HepG2 (cell line): ENCODE measurements around the gene FUT4. TPM values are rescaled to one million over a fixed set of nuclear protein-coding genes. Genes with fewer than 3 reads are reported as not detected.
A peak's percentile ranks its signal among the peaks of the same experiment; 100 is the strongest.

ENCODE experiments used
- ATAC-seq: fragments of 200-7000 bp; cut with Tn5 transposase; 3 replicates; pipeline ENCODE4 v1.9.1; 2020; ENCODE audit warnings: mild to moderate bottlenecking, moderate library complexity
- BruUV-seq: library from RNA; stranded (reverse); fragments of 400-500 nt; replicated peaks from 2 replicates; lab custom pipeline; 2021; lab: Mats Ljungman, UMichigan
- CTCF ChIA-PET: fragments of 300-600 bp; formaldehyde crosslinking; extraction: SDS; loops from one replicate; lab custom pipeline; 2021; ENCODE audit warnings: low total read pairs, inconsistent platforms, low intra/inter-chr PET ratio; lab: Yijun Ruan, JAX
- POLR2A ChIA-PET: fragments of 350-600 bp; sonication (Branson Sonifier 250); formaldehyde crosslinking; loops from one replicate; lab custom pipeline; 2020; ENCODE audit warnings: antibody characterized with exemption, inconsistent platforms; lab: Yijun Ruan, JAX
- DNase-seq: peaks from one replicate; pipeline ENCODE4 v3.0.0-alpha.2; 2015; ENCODE audit warnings: low spot score
- FAIRE-seq: peaks from 3 replicates; lab custom pipeline; 2011; peaks lifted over from hg19 to GRCh38; lab: Jason Lieb, UNC
- H2AFZ ChIP-seq: one replicate; pipeline ENCODE4 v1.6.1; 2011; ENCODE audit warnings: low read length, inconsistent platforms
- H3K27ac ChIP-seq: fragments of 300-600 bp; 3 replicates; pipeline ENCODE4 v1.8.0; 2011; ENCODE audit warnings: mixed run types, mild to moderate bottlenecking, mixed read lengths, low read length, inconsistent platforms; ENCODE audit not compliant: insufficient read depth; ENCODE audit errors: extremely low read length
- H3K27me3 ChIP-seq, 2 experiments: fragments of 200-600 bp in 1 of 2; 2 replicates in 1 of 2; 3 replicates in 1 of 2; pipeline versions ENCODE4 v1.6.0 to v1.8.0; 2011; ENCODE audit warnings: low read length in 2 of 2, mild to moderate bottlenecking in 2 of 2, moderate library complexity in 2 of 2, inconsistent platforms in 1 of 2; ENCODE audit not compliant: insufficient read depth in 2 of 2, control insufficient read depth in 1 of 2
- H3K36me3 ChIP-seq, 2 experiments: fragments of 200-600 bp in 1 of 2; replicated peaks in 1 of 2; 2 replicates in 1 of 2; 3 replicates in 1 of 2; pipeline versions ENCODE4 v1.5.1 to v1.8.0; 2011; ENCODE audit warnings: low read length in 2 of 2, inconsistent platforms in 1 of 2; ENCODE audit not compliant: insufficient read depth in 2 of 2, control insufficient read depth in 1 of 2
- H3K4me1 ChIP-seq: 2 replicates; pipeline ENCODE4 v1.5.1; 2012; ENCODE audit warnings: low read length, inconsistent platforms; ENCODE audit not compliant: insufficient read depth
- H3K4me2 ChIP-seq: 2 replicates; pipeline ENCODE4 v1.6.0; 2011; ENCODE audit warnings: low read depth, low read length, inconsistent platforms
- H3K4me3 ChIP-seq, 3 experiments: fragments of 200-600 bp in 1 of 3; sonication (generic), shearing (Covaris generic) in 1 of 3; replicated peaks in 1 of 3; 2 replicates each; pipeline ENCODE4 v1.5.1; 2011 to 2016; ENCODE audit warnings: low read length in 3 of 3, inconsistent platforms in 2 of 3, low read depth in 2 of 3, mild to moderate bottlenecking in 2 of 3, control low read depth in 1 of 3, mixed read lengths in 1 of 3; ENCODE audit not compliant: insufficient read depth in 1 of 3
- H3K79me2 ChIP-seq: one replicate; pipeline ENCODE4 v1.6.1; 2011; ENCODE audit warnings: low read length, inconsistent platforms; ENCODE audit not compliant: insufficient read depth
- H3K9ac ChIP-seq: 2 replicates; pipeline ENCODE4 v1.6.0; 2011; ENCODE audit warnings: mild to moderate bottlenecking, low read depth, low read length, inconsistent platforms; ENCODE audit not compliant: insufficient read depth
- H3K9me3 ChIP-seq: 2 replicates; pipeline ENCODE4 v1.5.1; 2012; ENCODE audit warnings: mild to moderate bottlenecking, low read length
- H4K20me1 ChIP-seq: 2 replicates; pipeline ENCODE4 v1.6.0; 2011; ENCODE audit warnings: inconsistent platforms, mild to moderate bottlenecking, low read length, moderate library complexity; ENCODE audit not compliant: insufficient read depth
- CEBPB ChIP-seq: IDR thresholded peaks from 2 replicates; pipeline ENCODE4 v1.6.1; 2011; ENCODE audit warnings: low read depth, low read length, improper control_type of control experiment, borderline replicate concordance
- ETS1 ChIP-seq: sonication (generic); formaldehyde crosslinking; IDR thresholded peaks from 2 replicates; pipeline ENCODE4 v1.4.0; 2020; ENCODE audit warnings: missing genetic modification reagents
- IKZF4 ChIP-seq: sonication (generic); formaldehyde crosslinking; IDR thresholded peaks from 2 replicates; pipeline ENCODE4 v1.5.1; 2020; ENCODE audit warnings: borderline replicate concordance, mild to moderate bottlenecking, low read depth, missing genetic modification reagents; ENCODE audit errors: not compliant biosample characterization
- MAFK ChIP-seq, 2 experiments: IDR thresholded peaks in 1 of 2; conservative IDR thresholded peaks in 1 of 2; 2 replicates each; pipeline ENCODE4 v1.6.1; 2011; ENCODE audit warnings: improper control_type of control experiment in 2 of 2, low read length in 2 of 2
- SIN3B ChIP-seq: fragments of 150-350 bp; IDR thresholded peaks from 2 replicates; pipeline ENCODE4 v1.6.1; 2014; ENCODE audit warnings: low read length
- ZBTB20 ChIP-seq: sonication (generic); formaldehyde crosslinking; IDR thresholded peaks from 2 replicates; pipeline ENCODE4 v1.8.1; 2023; ENCODE audit warnings: missing genetic modification reagents, low read depth, mild to moderate bottlenecking, borderline replicate concordance
- ZNF616 ChIP-seq: sonication (generic); formaldehyde crosslinking; IDR thresholded peaks from 2 replicates; pipeline ENCODE4 v1.5.0; 2020; ENCODE audit warnings: low read depth, mild to moderate bottlenecking, missing genetic modification reagents
- WGBS: methylation state at CpG from one replicate; pipeline ENCODE4 v1.1.6; 2017; ENCODE audit warnings: low lambda C conversion rate; 5-methylcytosine and 5-hydroxymethylcytosine counted together
- in situ Hi-C: cut with HindIII; loops from 2 replicates; pipeline ENCODE4 v1.10.0; 2017; ENCODE audit warnings: low pct_unique_long_range_greater_than_20kb; ENCODE audit not compliant: extremely low pct_ligation_motif_present
- intact Hi-C: fragments of 100-400 bp; cut with micrococcal nuclease; formaldehyde crosslinking; loops from one replicate; pipeline ENCODE4 v1.10.0; 2022; ENCODE audit not compliant: unreplicated experiment
- polyA plus RNA-seq, 8 experiments: library from polyadenylated mRNA; depleted of rRNA in 3 of 8; stranded (reverse) in 7 of 8; unstranded in 1 of 8; fragments of >200 nt; fragmentation: Illumina TruSeq in 4 of 8; extraction: Trizol in 4 of 8; gene quantifications; 2 replicates each; pipeline versions ENCODE4 v1.2.1 to v1.2.3, GENCODE V29; 2011 to 2016; ENCODE audit warnings: low read depth in 4 of 8, missing spikeins in 1 of 8, mixed read lengths in 1 of 8; ENCODE audit not compliant: insufficient read depth in 1 of 8
- total RNA-seq, 5 experiments: library from RNA; depleted of rRNA; stranded (reverse); fragments of >200 nt; fragmentation: Illumina TruSeq; extraction: Trizol; gene quantifications; 2 replicates each; pipeline ENCODE4 v1.2.3, GENCODE V29; 2016; ENCODE audit warnings: low read depth in 1 of 5

The FUT4 gene
- total and polyA plus RNA-seq, 2 of the 13 experiments (the other 11 are each of a cell fraction or from before 2014, with no cell fraction given), result 0.28 to 0.60 TPM

- CTCF ChIA-PET, result no interaction called here
- Histone ChIP-seq H3K9ac (no peak overlapping the region), H3K27me3 (0 out of 5 replicates have a peak, but pooled peaks cover 0 to 2% of the 10 kb centered on the region in 2 experiments), H3K4me1 (no peaks in the 10 kb centered on the region), H3K27ac (no peak overlapping the region), H3K4me3 (no peak overlapping the region), H3K36me3 (no peaks in the 10 kb centered on the region), H3K4me2 (no peak overlapping the region), H2AFZ (no peak overlapping the region), H3K79me2 (no peaks in the 10 kb centered on the region), H4K20me1 (no peaks in the 10 kb centered on the region), H3K9me3 (no peaks in the 10 kb centered on the region)
- in situ Hi-C loops (no loop called here), intact Hi-C loops (no loop called here)
- no peak for FAIRE-seq
- BruUV-seq, result no TSS peak
- POLR2A ChIA-PET, result no interaction called here
- no peak for ATAC-seq
- DNase-seq, result no peak
- WGBS, result 2% methylated on average over 4 of the region's 4 CpGs
- TF ChIP-seq CEBPB (peak; percentile 55; the same call in 1 of the 2 replicates), IKZF4 (CRISPR knock-in tag) (no peak)
Observed at GRCh38 chr11:94526645-94527438, 16.9 kb upstream of the FUT4 start.

DNA sequence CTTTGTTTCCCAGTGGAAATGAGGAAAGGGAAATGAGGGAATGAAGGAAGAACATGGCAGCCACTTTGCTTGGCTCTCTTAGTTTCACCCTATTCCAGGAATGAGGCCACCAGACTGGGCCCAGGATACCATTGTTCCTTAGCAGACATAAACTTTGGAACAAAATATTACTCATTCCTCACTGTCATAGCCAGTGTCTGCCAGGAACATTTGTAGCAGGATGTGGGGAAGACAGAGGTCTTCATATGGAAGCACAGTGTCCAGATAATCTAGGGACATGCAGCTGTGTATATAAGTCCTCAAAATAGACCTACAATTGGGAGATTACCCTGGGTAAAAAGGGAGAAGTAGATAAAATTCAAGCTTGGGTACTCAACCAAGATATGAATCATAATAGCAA is 15.2 kb upstream of the FUT4 start:
- H3K4me1 ChIP-seq, result no peaks in the 10 kb centered on the region
- no peak overlapping the region for H3K9ac ChIP-seq
- no peak overlapping the region for H3K27ac ChIP-seq
- no peak for ATAC-seq
- no peaks in the 10 kb centered on the region for H3K9me3 ChIP-seq
- no peak for DNase-seq
- POLR2A ChIA-PET, result no interaction called here
- intact Hi-C loops, result no loop called here
- H3K79me2 ChIP-seq, result no peaks in the 10 kb centered on the region
- H3K27me3 ChIP-seq, result 0 out of 5 replicates have a peak, but pooled peaks cover 0 to 2% of the 10 kb centered on the region in 2 experiments
- no peak overlapping the region for H3K4me2 ChIP-seq
- in situ Hi-C loops, result no loop called here
- no peak for FAIRE-seq
- CTCF ChIA-PET, result no interaction called here
- no peaks in the 10 kb centered on the region for H3K36me3 ChIP-seq
- no peak overlapping the region for H3K4me3 ChIP-seq
- H4K20me1 ChIP-seq, result no peaks in the 10 kb centered on the region
- no peak overlapping the region for H2AFZ ChIP-seq
- BruUV-seq, result no TSS peak
- TF ChIP-seq MAFK (conservative IDR thresholded peaks at IDR 0.05 in 1 of 2, IDR thresholded peaks at IDR 0.05 in 1 of 2; ENCODE audit: low read length in 2 of 2), result no peak
- TF ChIP-seq ZNF616, result no peak
- no peak for TF ChIP-seq ZBTB20 (CRISPR knock-in tag)
- no peak for TF ChIP-seq SIN3B
- no peak for TF ChIP-seq ETS1 (CRISPR knock-in tag)
